CD8-positive, alpha-beta memory T cell (primary cell): ENCODE measurements around the gene NUP153. TPM values are rescaled to one million over a fixed set of nuclear protein-coding genes. Genes with fewer than 3 reads are reported as not detected.

Source experiments
- CTCF ChIA-PET: fragments of 350-600 bp; sonication (Branson Sonifier 250); formaldehyde crosslinking; loops from one replicate; lab custom pipeline; 2021; ENCODE audit warnings: antibody characterized with exemption; lab: Charles Lee
- POLR2A ChIA-PET: fragments of 350-600 bp; sonication (Branson Sonifier 250); formaldehyde crosslinking; loops from one replicate; lab custom pipeline; 2021; ENCODE audit warnings: antibody characterized with exemption; lab: Charles Lee
- DNase-seq, 5 donors: peaks; one replicate each; pipeline versions ENCODE4 v3.0.0 to v3.0.0-alpha.2; 2020 to 2022; ENCODE audit warnings: mixed read lengths in 1 of 5
- H3K27ac ChIP-seq: one replicate; pipeline ENCODE4 v1.7.0; 2013; ENCODE audit warnings: low read depth, mild to moderate bottlenecking, low read length, moderate library complexity
- H3K27me3 ChIP-seq: 2 replicates; pipeline ENCODE4 v1.7.0; 2013; ENCODE audit warnings: low read length, mild to moderate bottlenecking; ENCODE audit not compliant: insufficient read depth, poor library complexity, severe bottlenecking
- H3K36me3 ChIP-seq: 2 replicates; pipeline ENCODE4 v1.7.0; 2013; ENCODE audit warnings: mild to moderate bottlenecking, low read length, moderate library complexity; ENCODE audit not compliant: insufficient read depth
- H3K4me1 ChIP-seq: 2 replicates; pipeline ENCODE4 v1.7.0; 2013; ENCODE audit warnings: mild to moderate bottlenecking, low read length, moderate library complexity; ENCODE audit not compliant: insufficient read depth
- H3K4me3 ChIP-seq: 2 replicates; pipeline ENCODE4 v1.7.0; 2013; ENCODE audit warnings: mild to moderate bottlenecking, low read length
- H3K9me3 ChIP-seq: 2 replicates; pipeline ENCODE4 v1.7.0; 2013; ENCODE audit warnings: mild to moderate bottlenecking, low read length
- H3K27ac Mint-ChIP-seq, 8 donors: one replicate each; pipeline ENCODE4 v1.8.0; 2020 to 2021; ENCODE audit warnings: mixed read lengths in 8 of 8, mild to moderate bottlenecking in 6 of 8, inconsistent platforms in 3 of 8, moderate library complexity in 3 of 8
- H3K27me3 Mint-ChIP-seq, 2 donors: one replicate each; pipeline ENCODE4 v1.8.0; 2020 to 2021; ENCODE audit warnings: mixed read lengths in 2 of 2, mild to moderate bottlenecking in 1 of 2, moderate library complexity in 1 of 2
- H3K36me3 Mint-ChIP-seq, 3 donors: one replicate each; pipeline ENCODE4 v1.8.0; 2020 to 2021; ENCODE audit warnings: mixed read lengths in 3 of 3, inconsistent platforms in 1 of 3, mild to moderate bottlenecking in 1 of 3
- H3K4me1 Mint-ChIP-seq, 3 donors: one replicate each; pipeline ENCODE4 v1.8.0; 2020 to 2021; ENCODE audit warnings: mixed read lengths in 3 of 3, inconsistent platforms in 1 of 3, mild to moderate bottlenecking in 1 of 3
- H3K4me3 Mint-ChIP-seq, 7 donors: one replicate each; pipeline ENCODE4 v1.8.0; 2020 to 2021; ENCODE audit warnings: mixed read lengths in 7 of 7, mild to moderate bottlenecking in 6 of 7, moderate library complexity in 4 of 7, inconsistent platforms in 2 of 7
- H3K9me3 Mint-ChIP-seq, 5 donors: one replicate each; pipeline ENCODE4 v1.8.0; 2020 to 2022; ENCODE audit warnings: mixed read lengths in 5 of 5, mild to moderate bottlenecking in 3 of 5, moderate library complexity in 2 of 5, inconsistent platforms in 1 of 5
- polyA plus RNA-seq: library from polyadenylated mRNA; unstranded; fragments of 300-500 nt; fragmentation: Illumina TruSeq; gene quantifications from one replicate; pipeline ENCODE4 v1.2.3, GENCODE V29; 2021
- total RNA-seq, 2 experiments: library from RNA; stranded (reverse); gene quantifications; one replicate each; pipeline ENCODE4 v1.2.3, GENCODE V29; 2021

NUP153 gene
- total and polyA plus RNA-seq, 3 experiments from 2014 or later = 4.3 to 104 (median 97.4) TPM

DNA sequence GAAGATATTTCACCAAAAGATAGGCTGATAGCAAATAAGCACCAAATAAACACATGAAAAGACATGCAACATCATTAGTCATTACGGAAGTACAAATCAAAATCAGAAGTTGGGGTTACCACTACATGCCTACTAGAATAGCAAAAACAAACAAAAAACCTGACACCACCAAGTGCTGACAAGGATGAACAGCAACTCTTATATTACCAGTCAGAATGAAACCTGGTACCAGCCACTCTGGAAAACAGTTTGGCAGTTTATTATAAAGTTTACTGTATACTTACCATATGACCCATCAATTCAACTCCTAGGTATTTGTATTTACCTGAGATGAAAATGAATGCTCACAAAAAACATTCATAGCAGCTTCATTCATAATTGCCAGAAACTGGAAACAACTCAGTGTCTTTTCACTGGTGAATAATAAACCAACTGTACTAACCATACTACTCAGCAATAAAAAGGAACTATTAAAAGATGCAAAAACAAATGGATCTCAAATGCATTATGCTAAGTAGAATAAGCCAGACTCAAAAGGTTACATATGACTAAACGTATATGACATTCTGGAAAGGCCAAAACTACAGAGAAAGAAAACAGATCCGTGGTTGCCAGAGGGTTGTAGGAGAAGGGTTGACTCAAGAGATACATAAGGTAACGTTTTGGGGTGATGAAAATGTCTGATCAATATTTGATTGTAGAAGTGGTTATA, 33.0 kb downstream of the NUP153 start:
- no peaks in the 10 kb centered on the region for H3K27me3 ChIP-seq
- Mint-ChIP-seq H3K4me1 (peaks cover 33 to 50% (median 49%) of the 10 kb centered on the region in 3 donors), H3K4me3 (no peak overlapping the region), H3K27me3 (no peaks in the 10 kb centered on the region), H3K9me3 (no peaks in the 10 kb centered on the region), H3K36me3 (peaks cover 16 to 64% (median 18%) of the 10 kb centered on the region in 3 donors), H3K27ac (peak overlapping the region in 7 of 8 donors; percentile 23 to 83 (median 48))
- H3K9me3 ChIP-seq = no peaks in the 10 kb centered on the region
- POLR2A ChIA-PET = no interaction called here
- peak in 1 of 5 donors; percentile 19 for DNase-seq
- H3K4me1 ChIP-seq = peaks cover 9% of the 10 kb centered on the region
- H3K4me3 ChIP-seq = no peak overlapping the region
- peaks cover 33% of the 10 kb centered on the region for H3K36me3 ChIP-seq
- CTCF ChIA-PET = interaction anchor here (1.4 to 1.7 kb wide), 2 partner anchors 27 to 90 kb away, joined by 3 to 5 read pairs; no protein-coding TSS in a partner anchor
- no peak overlapping the region for H3K27ac ChIP-seq

DNA sequence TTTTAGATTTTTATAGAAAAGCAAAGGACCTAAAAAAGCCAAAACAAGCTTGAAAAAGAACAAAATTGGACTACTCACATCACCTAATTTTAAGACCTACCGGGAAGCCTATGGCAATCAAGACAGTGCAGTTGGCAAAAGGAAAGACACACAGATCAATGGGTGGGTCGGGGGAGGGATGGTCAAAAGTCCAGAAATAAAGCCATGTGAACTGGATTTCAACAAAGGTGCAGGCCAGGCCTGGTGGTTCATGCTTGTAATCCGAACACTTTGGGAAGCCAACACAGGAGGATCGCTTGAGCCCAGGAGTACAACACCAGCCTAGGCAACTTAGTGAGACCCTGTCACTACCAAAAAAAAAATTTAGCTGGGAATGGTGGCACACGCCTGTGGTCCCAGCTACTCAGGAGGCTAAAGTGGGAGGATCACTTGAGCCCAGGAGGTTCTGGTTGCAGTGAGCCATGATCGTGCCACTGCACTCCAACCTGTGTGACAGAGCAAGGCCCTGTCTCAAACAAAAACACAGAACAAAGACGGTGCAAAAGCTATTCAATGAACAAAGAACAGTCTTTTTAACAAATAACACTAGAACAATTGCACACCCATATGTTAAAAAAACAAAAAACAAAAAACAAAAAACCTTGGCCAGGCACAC, 34.5 kb downstream of the NUP153 start:
- peaks cover 20 to 34% (median 34%) of the 10 kb centered on the region in 3 donors for H3K4me1 Mint-ChIP-seq
- peaks cover 16 to 74% (median 20%) of the 10 kb centered on the region in 3 donors for H3K36me3 Mint-ChIP-seq
- no peaks in the 10 kb centered on the region for H3K9me3 Mint-ChIP-seq
- no peaks in the 10 kb centered on the region for H3K27me3 ChIP-seq
- H3K36me3 ChIP-seq = peaks cover 43% of the 10 kb centered on the region
- ChIA-PET POLR2A (no interaction called here), CTCF (no interaction called here)
- no peaks in the 10 kb centered on the region for H3K4me1 ChIP-seq
- no peak for DNase-seq
- no peaks in the 10 kb centered on the region for H3K27me3 Mint-ChIP-seq
- H3K4me3 Mint-ChIP-seq = no peak overlapping the region
- no peaks in the 10 kb centered on the region for H3K9me3 ChIP-seq
- H3K27ac Mint-ChIP-seq = peak overlapping the region in 4 of 8 donors; percentile 1 to 66 (median 23)
- H3K27ac ChIP-seq = no peak overlapping the region
- no peak overlapping the region for H3K4me3 ChIP-seq

DNA sequence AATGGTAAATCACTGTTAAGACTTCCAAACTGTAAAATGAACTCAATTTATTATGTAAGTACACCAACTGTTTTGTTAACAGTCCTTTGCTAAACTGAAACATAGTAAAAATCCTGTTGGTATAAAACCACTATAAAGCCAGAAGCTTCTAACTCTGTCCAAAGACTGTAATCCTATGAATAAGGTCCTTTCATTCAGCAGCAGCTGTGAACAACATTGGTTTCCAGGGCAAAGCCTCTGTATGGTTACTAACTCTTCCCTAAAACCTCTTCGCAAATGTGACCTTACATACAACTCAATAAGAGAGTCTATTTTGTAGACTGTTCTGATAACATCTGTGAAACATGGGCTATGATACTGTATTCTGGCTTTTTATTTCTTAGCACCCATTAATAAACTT, 40.1 kb downstream of the NUP153 start:
- Histone ChIP-seq H3K27me3 (no peaks in the 10 kb centered on the region), H3K36me3 (peaks cover 28% of the 10 kb centered on the region), H3K9me3 (no peaks in the 10 kb centered on the region), H3K27ac (no peak overlapping the region), H3K4me1 (peaks cover 12% of the 10 kb centered on the region), H3K4me3 (no peak overlapping the region)
- Mint-ChIP-seq H3K36me3 (peaks cover 26 to 74% (median 27%) of the 10 kb centered on the region in 3 donors), H3K4me1 (peaks cover 36 to 52% (median 42%) of the 10 kb centered on the region in 3 donors), H3K4me3 (peak overlapping the region in 2 of 7 donors; percentile 33 to 39), H3K27me3 (no peaks in the 10 kb centered on the region), H3K9me3 (no peaks in the 10 kb centered on the region), H3K27ac (peak overlapping the region in 7 of 8 donors; percentile 27 to 93 (median 77))
- ChIA-PET CTCF (no interaction called here), POLR2A (no interaction called here)
- DNase-seq = no peak

DNA sequence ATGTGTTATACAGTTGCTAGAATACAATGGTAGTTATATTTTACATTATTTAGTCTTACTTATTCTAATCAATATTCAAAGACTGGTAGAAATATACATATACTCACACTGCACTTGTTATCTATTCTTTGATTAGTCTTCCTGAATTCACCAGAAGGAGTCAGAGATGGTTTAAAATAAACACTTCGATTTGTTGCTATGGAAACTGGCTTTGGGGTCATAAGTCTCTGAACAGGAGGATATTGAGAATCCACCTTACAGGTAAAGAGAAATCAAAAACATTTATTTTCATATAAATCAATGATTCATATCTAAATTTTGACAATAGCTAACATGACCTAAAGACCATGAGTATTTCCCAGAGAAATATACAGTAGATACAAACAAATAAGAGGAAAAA, 41.6 kb downstream of the NUP153 start:
- H3K27ac ChIP-seq = peak overlapping the region; percentile 39
- H3K36me3 ChIP-seq = peaks cover 30% of the 10 kb centered on the region
- H3K4me1 ChIP-seq = peaks cover 12% of the 10 kb centered on the region
- ChIA-PET POLR2A (no interaction called here), CTCF (no interaction called here)
- Mint-ChIP-seq H3K27ac (peak overlapping the region in 7 of 8 donors; percentile 56 to 94 (median 92)), H3K4me3 (peak overlapping the region in 6 of 7 donors; percentile 34 to 72 (median 62)), H3K9me3 (no peaks in the 10 kb centered on the region), H3K4me1 (peaks cover 33 to 48% (median 45%) of the 10 kb centered on the region in 3 donors), H3K36me3 (peaks cover 23 to 75% (median 27%) of the 10 kb centered on the region in 3 donors), H3K27me3 (no peaks in the 10 kb centered on the region)
- peak in 1 of 5 donors; percentile 21 for DNase-seq
- H3K9me3 ChIP-seq = no peaks in the 10 kb centered on the region
- H3K27me3 ChIP-seq = no peaks in the 10 kb centered on the region
- no peak overlapping the region for H3K4me3 ChIP-seq

DNA sequence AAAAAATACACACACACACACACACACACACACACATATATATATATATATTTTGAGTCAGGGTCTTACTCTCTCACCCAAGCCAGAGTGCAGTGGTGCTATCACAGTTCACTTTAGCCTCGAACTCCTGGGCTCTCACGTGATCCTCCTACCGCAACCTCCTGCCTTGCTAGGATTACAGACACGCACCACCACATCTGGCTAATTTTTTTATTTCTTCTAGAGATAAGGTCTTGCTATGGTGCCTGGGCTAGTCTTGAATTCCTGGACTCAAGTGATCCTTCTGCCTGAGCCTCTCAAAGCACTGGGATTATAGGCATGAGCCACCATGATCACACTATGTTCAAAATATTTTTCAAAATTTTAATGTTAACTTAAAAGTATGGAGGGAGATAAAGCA, 43.5 kb downstream of the NUP153 start:
- H3K4me1 Mint-ChIP-seq = peaks cover 33 to 53% (median 45%) of the 10 kb centered on the region in 3 donors
- Histone ChIP-seq H3K4me3 (no peak overlapping the region), H3K4me1 (peaks cover 12% of the 10 kb centered on the region), H3K27ac (no peak overlapping the region), H3K27me3 (no peaks in the 10 kb centered on the region), H3K36me3 (peaks cover 33% of the 10 kb centered on the region), H3K9me3 (no peaks in the 10 kb centered on the region)
- ChIA-PET CTCF (no interaction called here), POLR2A (no interaction called here)
- H3K36me3 Mint-ChIP-seq = peaks cover 23 to 75% (median 26%) of the 10 kb centered on the region in 3 donors
- H3K27ac Mint-ChIP-seq = peak overlapping the region; percentile 64 to 98 (median 92)
- no peaks in the 10 kb centered on the region for H3K9me3 Mint-ChIP-seq
- no peak for DNase-seq
- H3K27me3 Mint-ChIP-seq = no peaks in the 10 kb centered on the region
- H3K4me3 Mint-ChIP-seq = peak overlapping the region in 4 of 7 donors; percentile 40 to 81 (median 72)

DNA sequence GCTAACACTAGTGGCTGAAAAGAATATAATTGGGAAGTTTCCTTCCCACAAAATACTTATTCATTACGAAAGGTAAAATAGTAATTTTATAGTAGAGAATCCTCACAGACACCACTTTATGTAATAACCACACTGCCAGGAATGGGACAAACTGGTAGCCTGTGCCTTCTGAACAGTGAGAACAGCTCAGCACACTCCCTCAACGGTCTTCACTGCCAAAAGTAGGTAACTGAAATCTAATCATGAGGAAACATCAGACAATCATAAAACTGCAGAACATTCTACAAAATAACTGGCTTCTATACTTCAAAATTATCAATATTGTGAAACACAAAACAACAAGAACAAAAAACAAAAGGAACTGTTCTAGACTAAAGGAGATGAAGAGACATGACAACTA, 44.1 kb downstream of the NUP153 start:
- H3K4me3 Mint-ChIP-seq = peak overlapping the region in 1 of 7 donors; percentile 15
- peak overlapping the region; percentile 1 to 94 (median 65) for H3K27ac Mint-ChIP-seq
- peaks cover 23 to 74% (median 24%) of the 10 kb centered on the region in 3 donors for H3K36me3 Mint-ChIP-seq
- Histone ChIP-seq H3K9me3 (no peaks in the 10 kb centered on the region), H3K36me3 (peaks cover 31% of the 10 kb centered on the region), H3K27me3 (no peaks in the 10 kb centered on the region), H3K27ac (no peak overlapping the region), H3K4me1 (peaks cover 12% of the 10 kb centered on the region), H3K4me3 (no peak overlapping the region)
- H3K9me3 Mint-ChIP-seq = no peaks in the 10 kb centered on the region
- no peaks in the 10 kb centered on the region for H3K27me3 Mint-ChIP-seq
- POLR2A ChIA-PET = no interaction called here
- peaks cover 33 to 57% (median 45%) of the 10 kb centered on the region in 3 donors for H3K4me1 Mint-ChIP-seq
- no peak for DNase-seq
- CTCF ChIA-PET = no interaction called here

DNA sequence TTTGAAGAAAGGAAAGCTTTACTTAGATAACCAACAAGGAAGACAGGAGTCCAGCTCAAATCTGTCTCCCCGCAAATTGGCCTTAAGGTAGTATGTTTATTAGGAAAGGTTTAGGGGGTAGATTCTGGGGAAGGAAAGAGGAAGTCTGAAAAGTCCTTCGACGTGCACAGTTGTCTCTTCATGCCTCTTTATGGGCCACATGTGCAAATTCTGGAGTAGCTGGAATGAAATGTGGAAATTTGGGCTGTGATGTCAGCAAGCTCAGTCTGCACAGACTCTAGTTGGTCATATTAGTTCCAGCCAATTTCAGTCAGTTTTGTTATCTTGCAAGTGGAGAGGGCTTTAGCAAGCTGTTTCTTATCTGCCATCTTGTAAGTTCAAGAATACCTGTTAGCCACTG, 50.1 kb downstream of the NUP153 start:
- no peaks in the 10 kb centered on the region for H3K27me3 ChIP-seq
- Mint-ChIP-seq H3K4me1 (peaks cover 6 to 48% (median 16%) of the 10 kb centered on the region in 3 donors), H3K9me3 (no peaks in the 10 kb centered on the region), H3K36me3 (peaks cover 8 to 83% (median 20%) of the 10 kb centered on the region in 3 donors), H3K27me3 (no peaks in the 10 kb centered on the region), H3K27ac (peak overlapping the region in 3 of 8 donors; percentile 6 to 47 (median 12)), H3K4me3 (no peak overlapping the region)
- ChIA-PET CTCF (interaction anchor here (1.3 kb wide), 1 partner anchor 40 kb away, joined by 4 read pairs; no protein-coding TSS in a partner anchor), POLR2A (no interaction called here)
- no peak overlapping the region for H3K27ac ChIP-seq
- H3K4me3 ChIP-seq = no peak overlapping the region
- no peaks in the 10 kb centered on the region for H3K9me3 ChIP-seq
- H3K4me1 ChIP-seq = no peaks in the 10 kb centered on the region
- peaks cover 33% of the 10 kb centered on the region for H3K36me3 ChIP-seq
- DNase-seq = no peak

DNA sequence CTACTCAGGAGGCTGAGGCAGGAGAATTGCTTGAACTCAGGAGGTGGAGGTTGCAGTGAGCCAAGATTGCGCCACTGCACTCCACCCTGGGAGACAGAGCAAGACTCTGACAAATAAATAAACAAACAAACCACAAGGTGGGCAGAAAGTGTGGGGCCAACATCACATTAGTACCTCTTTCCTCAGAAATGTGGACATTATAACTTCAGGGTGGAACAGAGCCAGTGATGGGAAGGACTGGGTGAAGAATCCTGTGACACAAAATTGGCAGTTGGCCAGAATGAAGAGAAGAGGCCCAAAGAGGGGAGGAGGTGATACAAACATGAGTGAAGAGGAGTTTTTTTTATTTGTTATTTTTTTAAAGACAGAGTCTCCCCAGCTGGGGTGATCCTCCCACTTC, 50.6 kb downstream of the NUP153 start:
- Histone ChIP-seq H3K4me3 (no peak overlapping the region), H3K27me3 (no peaks in the 10 kb centered on the region), H3K36me3 (peaks cover 28% of the 10 kb centered on the region), H3K27ac (no peak overlapping the region), H3K4me1 (no peaks in the 10 kb centered on the region), H3K9me3 (no peaks in the 10 kb centered on the region)
- no peak for DNase-seq
- peak overlapping the region in 4 of 8 donors; percentile 12 to 70 (median 44) for H3K27ac Mint-ChIP-seq
- ChIA-PET CTCF (interaction anchor here (1.3 kb wide), 1 partner anchor 41 kb away, joined by 4 read pairs; no protein-coding TSS in a partner anchor), POLR2A (no interaction called here)
- H3K36me3 Mint-ChIP-seq = peaks cover 4 to 78% (median 17%) of the 10 kb centered on the region in 3 donors
- peak overlapping the region in 1 of 7 donors; percentile 44 for H3K4me3 Mint-ChIP-seq
- H3K9me3 Mint-ChIP-seq = no peaks in the 10 kb centered on the region
- H3K4me1 Mint-ChIP-seq = peaks cover 6 to 45% (median 16%) of the 10 kb centered on the region in 3 donors
- H3K27me3 Mint-ChIP-seq = no peaks in the 10 kb centered on the region
